Activated CD8-positive, alpha-beta T cell treated with anti-CD3 and anti-CD28 coated beads, Interleukin-2, amount 10 ng/mL, durations not matched to agents 7 days and 5 days (primary cell): Measurements from ENCODE around the gene AFMID. TPM values are rescaled to one million over a fixed set of nuclear protein-coding genes. Genes with fewer than 3 reads are reported as not detected.

Experiments used
- ATAC-seq: fragments of 150-1000 bp; cut with Tn5 transposase; one replicate; pipeline ENCODE4 v1.10.0; 2021; ENCODE audit warnings: moderate library complexity
- CTCF ChIA-PET: fragments of 350-600 bp; sonication (Branson Sonifier 250); formaldehyde crosslinking; loops from one replicate; lab custom pipeline; 2021; ENCODE audit warnings: antibody characterized with exemption; lab: Charles Lee
- POLR2A ChIA-PET: fragments of 350-600 bp; sonication (Branson Sonifier 250); formaldehyde crosslinking; loops from one replicate; lab custom pipeline; 2021; ENCODE audit warnings: antibody characterized with exemption; lab: Charles Lee
- DNase-seq: peaks from one replicate; pipeline ENCODE4 v3.0.0-alpha.2; 2020
- H3K27ac Mint-ChIP-seq: one replicate; pipeline ENCODE4 v1.8.0; 2021; ENCODE audit warnings: mild to moderate bottlenecking, mixed read lengths
- H3K27me3 Mint-ChIP-seq: one replicate; pipeline ENCODE4 v1.8.0; 2021; ENCODE audit warnings: low read depth, mixed read lengths
- H3K36me3 Mint-ChIP-seq: one replicate; pipeline ENCODE4 v1.8.0; 2021; ENCODE audit warnings: low read depth, mixed read lengths
- H3K4me1 Mint-ChIP-seq: one replicate; pipeline ENCODE4 v1.8.0; 2021; ENCODE audit warnings: low read depth, mixed read lengths
- H3K4me3 Mint-ChIP-seq: one replicate; pipeline ENCODE4 v1.8.0; 2021; ENCODE audit warnings: mild to moderate bottlenecking, mixed read lengths
- H3K9me3 Mint-ChIP-seq: one replicate; pipeline ENCODE4 v1.8.0; 2022; ENCODE audit warnings: mixed read lengths; ENCODE audit not compliant: insufficient read depth
- total RNA-seq, 2 experiments: library from RNA; stranded (reverse); gene quantifications; one replicate each; pipeline ENCODE4 v1.2.3, GENCODE V29; 2021

The AFMID gene
- total RNA-seq, 2 experiments from 2014 or later: 17.7 to 20.7 TPM

DNA sequence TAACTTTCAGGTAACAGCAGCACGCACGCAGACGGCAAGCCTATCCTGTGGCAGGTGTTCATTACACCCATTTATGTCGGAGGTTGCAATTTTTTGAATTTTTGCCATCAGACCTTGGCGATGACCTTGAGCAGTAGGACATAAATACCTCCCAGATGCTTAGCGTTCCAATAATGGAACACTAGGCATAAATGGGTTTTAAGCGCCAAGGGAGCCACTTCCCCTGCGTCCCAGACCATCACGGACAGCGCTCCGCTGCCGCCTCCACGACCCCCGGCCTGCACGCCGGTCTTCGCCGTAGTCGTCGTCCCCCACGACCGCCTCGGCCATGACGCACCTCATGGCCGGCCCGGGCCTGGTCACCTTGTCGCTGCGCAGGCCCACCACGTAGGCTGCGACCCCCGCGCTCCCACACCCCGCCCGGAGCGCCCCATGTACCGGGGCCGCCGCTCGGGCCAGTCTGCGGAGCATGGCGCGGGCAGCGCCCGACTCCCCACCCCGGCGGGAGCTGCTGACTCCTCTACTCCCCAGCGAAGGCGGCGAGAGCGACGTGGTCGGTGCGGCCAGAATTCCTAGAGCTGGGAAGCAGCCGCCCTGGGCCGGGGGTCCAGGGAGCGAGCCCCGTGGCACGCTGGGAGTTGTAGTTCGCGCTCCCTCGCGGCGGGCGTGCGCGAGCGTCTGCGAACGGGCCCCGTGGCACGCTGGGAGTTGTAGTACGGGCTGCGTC is 66.9 kb downstream of the AFMID start:
- CTCF ChIA-PET: interaction anchor here (2.1 to 2.4 kb wide), 2 partner anchors 9 to 168 kb away, joined by 6 to 9 read pairs; no protein-coding TSS in a partner anchor

GRCh38 chr17:78255029-78255656 is 68.0 kb downstream of the AFMID start:
- CTCF ChIA-PET: interaction anchor here (0.9 to 2.4 kb wide), 3 partner anchors 11 to 166 kb away, joined by 3 to 9 read pairs (median 6); no protein-coding TSS in a partner anchor
- no peak overlapping the region for H3K27ac Mint-ChIP-seq
- no peak for DNase-seq

More for the DNA sequence above, 66.9 kb downstream of the AFMID start:
- Mint-ChIP-seq H3K4me1 (peaks cover 42% of the 10 kb centered on the region), H3K27me3 (peaks cover 4% of the 10 kb centered on the region), H3K36me3 (no peaks in the 10 kb centered on the region), H3K27ac (peak overlapping the region; percentile 55), H3K9me3 (no peaks in the 10 kb centered on the region), H3K4me3 (peak overlapping the region; percentile 72)
- ATAC-seq: peak; percentile 65
- POLR2A ChIA-PET: no interaction called here
- DNase-seq: peak; percentile 86

DNA sequence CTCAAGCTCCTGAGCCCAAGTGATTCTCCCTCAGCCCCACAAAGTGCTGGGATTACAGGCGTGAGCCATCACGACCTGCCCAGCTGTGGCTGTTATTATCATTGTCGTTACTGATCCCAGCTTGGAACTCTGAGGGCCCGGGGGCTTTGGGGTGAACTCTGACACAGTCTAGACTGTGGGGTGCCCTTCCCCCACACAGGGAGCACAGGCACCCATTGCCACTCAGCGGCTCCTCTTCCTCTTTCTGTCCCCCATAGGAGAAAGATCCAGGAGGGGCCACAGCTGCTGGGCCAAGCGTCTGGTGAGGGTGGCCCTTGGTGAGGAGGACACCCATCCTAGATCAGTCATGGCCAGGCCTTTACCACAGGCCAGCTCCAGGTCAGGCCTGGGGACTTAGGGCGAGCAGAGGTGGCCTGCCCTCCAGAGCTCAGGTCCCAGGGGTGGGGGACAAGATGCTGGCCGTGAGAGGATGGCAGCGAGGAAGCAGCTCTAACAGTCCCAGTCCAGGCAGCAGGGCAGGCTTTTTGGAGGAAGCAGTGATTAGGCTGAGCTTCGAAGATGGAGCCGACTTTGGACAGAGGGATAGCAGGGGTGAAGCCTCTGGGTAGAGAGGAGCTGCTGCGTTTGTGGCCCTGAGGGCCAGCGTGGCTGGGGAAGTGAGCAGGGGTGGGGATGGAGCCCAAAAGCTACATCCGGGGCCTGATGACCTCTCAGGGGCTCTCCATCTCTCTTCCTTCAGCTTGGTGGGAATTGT is 69.0 kb downstream of the AFMID start:
- H3K27me3 Mint-ChIP-seq: peaks cover 4% of the 10 kb centered on the region
- H3K4me3 Mint-ChIP-seq: no peak overlapping the region
- CTCF ChIA-PET: interaction anchor here (0.9 to 2.4 kb wide), 3 partner anchors 10 to 166 kb away, joined by 3 to 9 read pairs (median 6); no protein-coding TSS in a partner anchor
- no peak overlapping the region for H3K27ac Mint-ChIP-seq
- H3K4me1 Mint-ChIP-seq: peaks cover 38% of the 10 kb centered on the region
- POLR2A ChIA-PET: no interaction called here
- no peak for ATAC-seq
- no peaks in the 10 kb centered on the region for H3K9me3 Mint-ChIP-seq
- DNase-seq: no peak
- no peaks in the 10 kb centered on the region for H3K36me3 Mint-ChIP-seq

More at GRCh38 chr17:78255029-78255656, 68.0 kb downstream of the AFMID start:
- H3K27me3 Mint-ChIP-seq: peaks cover 4% of the 10 kb centered on the region
- H3K4me3 Mint-ChIP-seq: peak overlapping the region; percentile 12
- H3K9me3 Mint-ChIP-seq: no peaks in the 10 kb centered on the region
- no peaks in the 10 kb centered on the region for H3K36me3 Mint-ChIP-seq
- H3K4me1 Mint-ChIP-seq: peaks cover 42% of the 10 kb centered on the region
- ATAC-seq: no peak
- POLR2A ChIA-PET: no interaction called here

- H3K27ac Mint-ChIP-seq: no peak overlapping the region
- no peaks in the 10 kb centered on the region for H3K9me3 Mint-ChIP-seq
- H3K27me3 Mint-ChIP-seq: peaks cover 4% of the 10 kb centered on the region
- DNase-seq (no peak), ATAC-seq (no peak)
- no peak overlapping the region for H3K4me3 Mint-ChIP-seq
- H3K4me1 Mint-ChIP-seq: peaks cover 34% of the 10 kb centered on the region
- no peaks in the 10 kb centered on the region for H3K36me3 Mint-ChIP-seq
- ChIA-PET POLR2A (no interaction called here), CTCF (interaction anchor here (2.4 kb wide), 1 partner anchor 165 kb away, joined by 9 read pairs; no protein-coding TSS in a partner anchor)
These were observed 69.8 kb downstream of the AFMID start for GRCh38 chr17:78256707-78257591.

Other genes starting within 250 kb of the AFMID start
- 10 to 100 TPM; 33.3 to 36.2 TPM for gene TNRC6C, start 228.7 kb upstream of the AFMID start, total RNA-seq
- gene TMC6, start 58.6 kb upstream of the AFMID start, total RNA-seq: 100 to 1,000 TPM; 407 to 476 TPM
- 100 to 1,000 TPM; 258 to 278 TPM for gene TMC8, start 56.6 kb upstream of the AFMID start, total RNA-seq
- gene C17orf99, start 41.0 kb upstream of the AFMID start, total RNA-seq: not detected
- gene SYNGR2, start 18.8 kb upstream of the AFMID start, total RNA-seq: 10 to 100 TPM; 41.1 to 44.3 TPM
- 100 to 1,000 TPM; 139 to 142 TPM for gene TK1, start 310 bp upstream of the AFMID start, total RNA-seq
- gene BIRC5, start 26.9 kb downstream of the AFMID start, total RNA-seq: 100 to 1,000 TPM; 108 to 114 TPM
- gene TMEM235, start 44.3 kb downstream of the AFMID start, total RNA-seq: not detected
- 1 to 10 TPM; 9.1 TPM for gene SOCS3, start 172.7 kb downstream of the AFMID start, total RNA-seq
- 10 to 100 TPM; 46.5 to 51.0 TPM for gene PGS1, start 191.3 kb downstream of the AFMID start, total RNA-seq